ENCODE measurements around the gene DIP2B. TPM values are rescaled to one million over a fixed set of nuclear protein-coding genes. Genes with fewer than 3 reads are reported as not detected.
A peak's percentile ranks its signal among the peaks of the same experiment; 100 is the strongest.

DIP2B gene
- total RNA-seq, 1 experiment from 2014 or later, result 29.4 TPM

GRCh38 chr12:50620978-50621360, 116.2 kb downstream of the DIP2B start:
- TF ChIP-seq EZH2 (IDR thresholded peaks at IDR 0.05; ENCODE audit: low read depth) (no peak), CTCF (conservative IDR thresholded peaks at IDR 0.05) (no peak)
- Histone ChIP-seq H3K79me2 (ENCODE audit: low read depth) (peaks cover 67% of the 10 kb centered on the region), H3K4me2 (peak overlapping the region; percentile 61), H4K20me1 (ENCODE audit: insufficient read depth) (no peaks in the 10 kb centered on the region), H2AFZ (no peak overlapping the region), H3K4me3 (no peak overlapping the region), H3K27me3 (ENCODE audit: insufficient read depth, low read depth) (no peaks in the 10 kb centered on the region), H3K4me1 (replicated peaks; ENCODE audit: insufficient read depth) (peaks cover 60% of the 10 kb centered on the region), H3K9me2 (ENCODE audit: insufficient read depth) (no peaks in the 10 kb centered on the region), H3F3A (ENCODE audit: insufficient read depth, low read depth) (peaks cover 42% of the 10 kb centered on the region), H3K9me3 (ENCODE audit: insufficient read depth, low read depth) (no peaks in the 10 kb centered on the region), H3K36me3 (ENCODE audit: low read depth) (no peaks in the 10 kb centered on the region), H3K27ac (peak overlapping the region; percentile 93)
- BruUV-seq (replicated peaks), result no TSS peak
- DNase-seq, result no peak
- intact Hi-C loops (cut with micrococcal nuclease; ENCODE audit: unreplicated experiment), result loop anchor here (2.0 kb wide), 1 partner anchor 18 kb away; no protein-coding TSS in a partner anchor
- POLR2A ChIA-PET (ENCODE audit: unreplicated experiment), result interaction anchor here (0.6 to 1.2 kb wide), 2 partner anchors 116 to 145 kb away, joined by 3 to 4 read pairs; partner anchors contain the start of gene DIP2B
- CTCF ChIA-PET, result interaction anchor here (1.2 kb wide), 1 partner anchor 116 kb away, joined by 4 read pairs; the partner anchor contains the start of gene DIP2B

GRCh38 chr12:50621399-50622300, 116.9 kb downstream of the DIP2B start:
- BruUV-seq (replicated peaks), result no TSS peak
- no peak overlapping the region for H2AFZ ChIP-seq
- H3K36me3 ChIP-seq (ENCODE audit: low read depth), result no peaks in the 10 kb centered on the region
- no peaks in the 10 kb centered on the region for H3K9me2 ChIP-seq (ENCODE audit: insufficient read depth)
- TF ChIP-seq CTCF (conservative IDR thresholded peaks at IDR 0.05) (no peak), EZH2 (IDR thresholded peaks at IDR 0.05; ENCODE audit: low read depth) (no peak)
- H4K20me1 ChIP-seq (ENCODE audit: insufficient read depth), result no peaks in the 10 kb centered on the region
- peaks cover 35% of the 10 kb centered on the region for H3F3A ChIP-seq (ENCODE audit: insufficient read depth, low read depth)
- POLR2A ChIA-PET (ENCODE audit: unreplicated experiment), result interaction anchor here (0.6 to 1.2 kb wide), 3 partner anchors 115 to 596 kb away, joined by 4 to 5 read pairs (median 4); partner anchors contain the start of gene POU6F1
- CTCF ChIA-PET, result interaction anchor here (1.2 kb wide), 1 partner anchor 117 kb away, joined by 4 read pairs; the partner anchor contains the start of gene DIP2B
- no peaks in the 10 kb centered on the region for H3K27me3 ChIP-seq (ENCODE audit: insufficient read depth, low read depth)
- H3K27ac ChIP-seq, result peak overlapping the region; percentile 93
- peaks cover 53% of the 10 kb centered on the region for H3K4me1 ChIP-seq (replicated peaks; ENCODE audit: insufficient read depth)
- H3K9me3 ChIP-seq (ENCODE audit: insufficient read depth, low read depth), result no peaks in the 10 kb centered on the region
- H3K4me3 ChIP-seq, result no peak overlapping the region
- peaks cover 62% of the 10 kb centered on the region for H3K79me2 ChIP-seq (ENCODE audit: low read depth)
- no peak for DNase-seq
- H3K4me2 ChIP-seq, result no peak overlapping the region
- intact Hi-C loops (cut with micrococcal nuclease; ENCODE audit: unreplicated experiment), result loop anchor here (2.0 kb wide), 1 partner anchor 17 kb away; no protein-coding TSS in a partner anchor

GRCh38 chr12:50625029-50625925, 120.5 kb downstream of the DIP2B start:
- Histone ChIP-seq H3K4me3 (no peak overlapping the region), H2AFZ (no peak overlapping the region), H3K9me3 (ENCODE audit: insufficient read depth, low read depth) (no peaks in the 10 kb centered on the region), H3K9me2 (ENCODE audit: insufficient read depth) (no peaks in the 10 kb centered on the region), H3K27ac (no peak overlapping the region), H3K4me1 (replicated peaks; ENCODE audit: insufficient read depth) (peaks cover 19% of the 10 kb centered on the region), H3K79me2 (ENCODE audit: low read depth) (peaks cover 36% of the 10 kb centered on the region), H3K4me2 (no peak overlapping the region), H3K27me3 (ENCODE audit: insufficient read depth, low read depth) (no peaks in the 10 kb centered on the region), H4K20me1 (ENCODE audit: insufficient read depth) (no peaks in the 10 kb centered on the region), H3K36me3 (ENCODE audit: low read depth) (no peaks in the 10 kb centered on the region; the same call in 1 of the 2 replicates), H3F3A (ENCODE audit: insufficient read depth, low read depth) (peaks cover 10% of the 10 kb centered on the region; the same call in 1 of the 2 replicates)
- DNase-seq, result no peak
- intact Hi-C loops (cut with micrococcal nuclease; ENCODE audit: unreplicated experiment), result no loop called here
- BruUV-seq (replicated peaks), result no TSS peak
- CTCF ChIA-PET, result no interaction called here
- no peak for TF ChIP-seq CTCF (conservative IDR thresholded peaks at IDR 0.05)
- TF ChIP-seq EZH2 (IDR thresholded peaks at IDR 0.05; ENCODE audit: low read depth), result no peak
- POLR2A ChIA-PET (ENCODE audit: unreplicated experiment), result no interaction called here

Measured in PC-9 (cell line).